ENCODE results near the gene ALG14.

- TF ChIP-seq CTCF (IDR thresholded peaks at IDR 0.05): no peak
- no peak for TF ChIP-seq POLR2AphosphoS5 (IDR thresholded peaks at IDR 0.05)
- no peak for TF ChIP-seq POLR2A (IDR thresholded peaks at IDR 0.05)
Observed at GRCh38 chr1:95040032-95040525, 32.7 kb downstream of the ALG14 start.
